ENCODE results near the gene GPR68.
"Not testable (repeated sequence)": the region's sequence is repeated elsewhere in the genome, so short reads cannot be mapped to it uniquely, and the experiment has no call there.

GPR68 gene

GRCh38 chr14:91190853-91191252 is 53.7 kb downstream of the GPR68 start:
- no peak overlapping the region for H3K4me3 Mint-ChIP-seq
- no peak for TF ChIP-seq CTCF (IDR thresholded peaks at IDR 0.05; ENCODE audit: unreplicated experiment in 3 of 3)
- no peaks in the 10 kb centered on the region for H3K4me1 Mint-ChIP-seq
- H3K9me3 Mint-ChIP-seq = no peaks in the 10 kb centered on the region
- H3K36me3 Mint-ChIP-seq (ENCODE audit: low read depth) = peaks cover 55% of the 10 kb centered on the region
- no peak overlapping the region for H3K27ac Mint-ChIP-seq
- peaks cover under 1% of the 10 kb centered on the region for H3K27me3 Mint-ChIP-seq (ENCODE audit: low read depth)

- no peaks in the 10 kb centered on the region for H3K4me1 Mint-ChIP-seq
- peaks cover 49% of the 10 kb centered on the region for H3K36me3 Mint-ChIP-seq (ENCODE audit: low read depth)
- no peak overlapping the region for H3K27ac Mint-ChIP-seq
- peaks cover 5% of the 10 kb centered on the region for H3K27me3 Mint-ChIP-seq (ENCODE audit: low read depth)
- H3K4me3 Mint-ChIP-seq = no peak overlapping the region
- H3K9me3 Mint-ChIP-seq = no peaks in the 10 kb centered on the region
- TF ChIP-seq CTCF (IDR thresholded peaks at IDR 0.05; ENCODE audit: unreplicated experiment in 3 of 3) = no peak
Measured at GRCh38 chr14:91187271-91187670, 57.2 kb downstream of the GPR68 start.

DNA sequence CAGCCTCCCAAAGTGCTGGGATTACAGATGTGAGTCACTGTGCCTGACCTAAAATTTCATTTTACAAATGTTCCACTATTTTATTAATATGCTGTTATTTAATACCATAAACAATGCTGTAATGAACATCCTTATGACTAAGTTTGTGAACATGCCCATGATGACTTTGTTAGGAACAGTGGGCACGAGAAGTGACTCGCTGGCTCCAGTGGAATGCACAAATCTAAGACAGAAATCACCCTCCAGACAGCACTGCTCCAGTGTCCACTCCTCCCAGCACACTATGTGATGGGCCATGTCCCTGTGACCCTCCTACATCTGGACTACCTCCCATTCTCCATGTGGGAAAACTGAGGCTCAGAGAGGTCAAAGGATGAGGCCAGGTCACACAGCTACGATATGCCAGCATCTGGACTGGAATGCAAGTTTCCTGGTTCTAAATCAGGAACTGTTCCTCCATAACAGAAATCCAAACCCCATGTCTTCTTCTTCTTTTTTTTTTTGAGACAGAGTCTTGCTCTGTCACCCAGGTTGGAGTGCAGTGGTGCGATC is 57.9 kb downstream of the GPR68 start:
- H3K9me3 Mint-ChIP-seq = no peaks in the 10 kb centered on the region
- peaks cover 5% of the 10 kb centered on the region for H3K27me3 Mint-ChIP-seq (ENCODE audit: low read depth)
- TF ChIP-seq CTCF (IDR thresholded peaks at IDR 0.05; ENCODE audit: unreplicated experiment in 3 of 3) = no peak
- H3K27ac Mint-ChIP-seq = no peak overlapping the region
- H3K4me1 Mint-ChIP-seq = no peaks in the 10 kb centered on the region
- H3K36me3 Mint-ChIP-seq (ENCODE audit: low read depth) = peaks cover 46% of the 10 kb centered on the region
- H3K4me3 Mint-ChIP-seq = no peak overlapping the region

GRCh38 chr14:91185721-91186120 is 58.8 kb downstream of the GPR68 start:
- Mint-ChIP-seq H3K4me3 (no peak overlapping the region), H3K4me1 (no peaks in the 10 kb centered on the region), H3K9me3 (no peaks in the 10 kb centered on the region), H3K27ac (no peak overlapping the region), H3K36me3 (ENCODE audit: low read depth) (peaks cover 48% of the 10 kb centered on the region), H3K27me3 (ENCODE audit: low read depth) (peaks cover 5% of the 10 kb centered on the region)
- TF ChIP-seq CTCF (IDR thresholded peaks at IDR 0.05; ENCODE audit: unreplicated experiment in 3 of 3) = no peak

GRCh38 chr14:91184559-91184958 is 59.9 kb downstream of the GPR68 start:
- Mint-ChIP-seq H3K9me3 (no peaks in the 10 kb centered on the region), H3K36me3 (ENCODE audit: low read depth) (peaks cover 42% of the 10 kb centered on the region), H3K4me3 (no peak overlapping the region), H3K4me1 (no peaks in the 10 kb centered on the region), H3K27me3 (ENCODE audit: low read depth) (peaks cover 5% of the 10 kb centered on the region), H3K27ac (no peak overlapping the region)
- no peak for TF ChIP-seq CTCF (IDR thresholded peaks at IDR 0.05; ENCODE audit: unreplicated experiment in 3 of 3)

GRCh38 chr14:91182753-91183152 is 61.8 kb downstream of the GPR68 start:
- not testable (repeated sequence) for H3K4me3 Mint-ChIP-seq; H3K27me3 Mint-ChIP-seq (ENCODE audit: low read depth); H3K27ac Mint-ChIP-seq; H3K4me1 Mint-ChIP-seq; H3K9me3 Mint-ChIP-seq
- peaks cover 31% of the 10 kb centered on the region for H3K36me3 Mint-ChIP-seq (ENCODE audit: low read depth)
